Esophagus muscularis mucosa (tissue), 4 donors: Measurements from ENCODE around the gene NUDT12.

ENCODE experiments used
- EP300 ChIP-seq: sonication (generic); formaldehyde crosslinking; IDR thresholded peaks from one replicate; pipeline ENCODE4 v1.6.1; 2017; ENCODE audit warnings: antibody characterized with exemption
- POLR2A ChIP-seq: fragments of 450-650 bp; IDR thresholded peaks from one replicate; pipeline ENCODE4 v1.6.1; 2017; ENCODE audit warnings: antibody characterized with exemption, moderate library complexity, mild to moderate bottlenecking, low read depth
- POLR2AphosphoS5 ChIP-seq, 2 donors: sonication (generic); formaldehyde crosslinking; IDR thresholded peaks; one replicate each; pipeline ENCODE4 v1.6.1; 2017; ENCODE audit warnings: antibody characterized with exemption in 2 of 2
- TF ChIP-seq, protein P1 (sequence below), 3 experiments: fragments of 200-600 bp in 2 of 3; fragments of 450-650 bp in 1 of 3; sonication (generic) in 2 of 3; IDR thresholded peaks; one replicate each; pipeline ENCODE4 v1.5.1; 2017 to 2019; ENCODE audit warnings: antibody characterized with exemption in 3 of 3, mild to moderate bottlenecking in 2 of 3, moderate library complexity in 1 of 3

DNA sequence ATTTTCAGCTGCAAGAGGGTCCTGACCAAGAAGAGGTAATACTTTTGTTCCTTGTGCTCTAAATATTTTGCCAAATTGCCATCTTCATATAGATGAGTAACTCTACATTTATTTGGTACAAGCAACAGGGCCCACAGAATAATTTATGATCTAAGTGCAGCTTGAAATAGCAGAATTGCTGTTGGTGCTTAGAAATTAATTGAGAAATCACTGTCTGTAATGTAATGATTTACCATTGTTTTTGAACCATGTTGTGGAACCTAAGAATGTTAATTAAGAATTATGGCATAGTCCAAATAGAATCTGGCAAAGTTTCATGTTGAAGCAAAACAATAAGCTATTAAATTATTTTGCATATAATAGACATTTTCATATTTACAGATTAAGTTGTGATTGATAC lies 44.8 kb upstream of the NUDT12 start:
- TF ChIP-seq, protein P1, sequence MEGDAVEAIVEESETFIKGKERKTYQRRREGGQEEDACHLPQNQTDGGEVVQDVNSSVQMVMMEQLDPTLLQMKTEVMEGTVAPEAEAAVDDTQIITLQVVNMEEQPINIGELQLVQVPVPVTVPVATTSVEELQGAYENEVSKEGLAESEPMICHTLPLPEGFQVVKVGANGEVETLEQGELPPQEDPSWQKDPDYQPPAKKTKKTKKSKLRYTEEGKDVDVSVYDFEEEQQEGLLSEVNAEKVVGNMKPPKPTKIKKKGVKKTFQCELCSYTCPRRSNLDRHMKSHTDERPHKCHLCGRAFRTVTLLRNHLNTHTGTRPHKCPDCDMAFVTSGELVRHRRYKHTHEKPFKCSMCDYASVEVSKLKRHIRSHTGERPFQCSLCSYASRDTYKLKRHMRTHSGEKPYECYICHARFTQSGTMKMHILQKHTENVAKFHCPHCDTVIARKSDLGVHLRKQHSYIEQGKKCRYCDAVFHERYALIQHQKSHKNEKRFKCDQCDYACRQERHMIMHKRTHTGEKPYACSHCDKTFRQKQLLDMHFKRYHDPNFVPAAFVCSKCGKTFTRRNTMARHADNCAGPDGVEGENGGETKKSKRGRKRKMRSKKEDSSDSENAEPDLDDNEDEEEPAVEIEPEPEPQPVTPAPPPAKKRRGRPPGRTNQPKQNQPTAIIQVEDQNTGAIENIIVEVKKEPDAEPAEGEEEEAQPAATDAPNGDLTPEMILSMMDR (IDR thresholded peaks at IDR 0.05): no peak
- no peak for TF ChIP-seq POLR2A
- TF ChIP-seq POLR2AphosphoS5 (IDR thresholded peaks at IDR 0.05): no peak
- no peak for TF ChIP-seq EP300
